Cardiac muscle cell (in vitro differentiated cells and primary cell): Measurements from ENCODE around the gene LAMTOR5. TPM values are rescaled to one million over a fixed set of nuclear protein-coding genes. Genes with fewer than 3 reads are reported as not detected.
A peak's percentile ranks its signal among the peaks of the same experiment; 100 is the strongest.

Source experiments
- DNase-seq, 2 donors: peaks; one replicate each; pipeline versions ENCODE4 v3.0.0 to v3.0.0-alpha.2; 2010 to 2017; ENCODE audit warnings: low read depth in 1 of 2, low spot score in 1 of 2
- H3K27ac ChIP-seq: fragments of 200-600 bp; sonication (generic); 2 replicates; pipeline ENCODE4 v1.5.1; 2016
- H3K27me3 ChIP-seq: fragments of 200-600 bp; sonication (generic); 2 replicates; pipeline ENCODE4 v1.6.0; 2016; ENCODE audit warnings: control low read depth
- H3K36me3 ChIP-seq: fragments of 200-600 bp; sonication (generic); 2 replicates; pipeline ENCODE4 v1.5.1; 2016; ENCODE audit warnings: control low read depth
- H3K4me1 ChIP-seq: fragments of 200-600 bp; sonication (generic); 2 replicates; pipeline ENCODE4 v1.8.1; 2017; ENCODE audit warnings: low read depth, mild to moderate bottlenecking, mixed run types
- H3K4me3 ChIP-seq: fragments of 200-600 bp; sonication (generic); 2 replicates; pipeline ENCODE4 v1.5.1; 2016; ENCODE audit warnings: mild to moderate bottlenecking
- H3K9me3 ChIP-seq: fragments of 200-600 bp; sonication (generic); 2 replicates; pipeline ENCODE4 v1.5.1; 2017; ENCODE audit warnings: low read depth, mild to moderate bottlenecking, control low read depth
- polyA plus RNA-seq: library from polyadenylated mRNA; unstranded; fragments of >200 nt; fragmentation: Nextera tagmentation; extraction: Ambion mirVana; gene quantifications from 2 replicates; pipeline ENCODE4 v1.2.1, GENCODE V29; 2016
- total RNA-seq: library from RNA; depleted of rRNA; stranded (reverse); fragments of >200 nt; gene quantifications from 2 replicates; pipeline ENCODE4 v1.2.3, GENCODE V29; 2016
- TF ChIP-seq, protein P1 (sequence below): IDR thresholded peaks from 2 replicates; pipeline ENCODE4 v1.5.1; 2012; ENCODE audit warnings: low read depth, mild to moderate bottlenecking, low read length

Gene LAMTOR5
- total and polyA plus RNA-seq, 2 experiments from 2014 or later: 78.3 to 465 TPM

GRCh38 chr1:110385369-110385768 is 22.1 kb downstream of the LAMTOR5 start:
- TF ChIP-seq, protein P1, sequence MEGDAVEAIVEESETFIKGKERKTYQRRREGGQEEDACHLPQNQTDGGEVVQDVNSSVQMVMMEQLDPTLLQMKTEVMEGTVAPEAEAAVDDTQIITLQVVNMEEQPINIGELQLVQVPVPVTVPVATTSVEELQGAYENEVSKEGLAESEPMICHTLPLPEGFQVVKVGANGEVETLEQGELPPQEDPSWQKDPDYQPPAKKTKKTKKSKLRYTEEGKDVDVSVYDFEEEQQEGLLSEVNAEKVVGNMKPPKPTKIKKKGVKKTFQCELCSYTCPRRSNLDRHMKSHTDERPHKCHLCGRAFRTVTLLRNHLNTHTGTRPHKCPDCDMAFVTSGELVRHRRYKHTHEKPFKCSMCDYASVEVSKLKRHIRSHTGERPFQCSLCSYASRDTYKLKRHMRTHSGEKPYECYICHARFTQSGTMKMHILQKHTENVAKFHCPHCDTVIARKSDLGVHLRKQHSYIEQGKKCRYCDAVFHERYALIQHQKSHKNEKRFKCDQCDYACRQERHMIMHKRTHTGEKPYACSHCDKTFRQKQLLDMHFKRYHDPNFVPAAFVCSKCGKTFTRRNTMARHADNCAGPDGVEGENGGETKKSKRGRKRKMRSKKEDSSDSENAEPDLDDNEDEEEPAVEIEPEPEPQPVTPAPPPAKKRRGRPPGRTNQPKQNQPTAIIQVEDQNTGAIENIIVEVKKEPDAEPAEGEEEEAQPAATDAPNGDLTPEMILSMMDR: no peak
- no peak for DNase-seq
- Histone ChIP-seq H3K36me3 (no peaks in the 10 kb centered on the region), H3K9me3 (no peaks in the 10 kb centered on the region), H3K4me1 (no peaks in the 10 kb centered on the region), H3K4me3 (no peak overlapping the region), H3K27me3 (no peaks in the 10 kb centered on the region), H3K27ac (no peak overlapping the region)

DNA sequence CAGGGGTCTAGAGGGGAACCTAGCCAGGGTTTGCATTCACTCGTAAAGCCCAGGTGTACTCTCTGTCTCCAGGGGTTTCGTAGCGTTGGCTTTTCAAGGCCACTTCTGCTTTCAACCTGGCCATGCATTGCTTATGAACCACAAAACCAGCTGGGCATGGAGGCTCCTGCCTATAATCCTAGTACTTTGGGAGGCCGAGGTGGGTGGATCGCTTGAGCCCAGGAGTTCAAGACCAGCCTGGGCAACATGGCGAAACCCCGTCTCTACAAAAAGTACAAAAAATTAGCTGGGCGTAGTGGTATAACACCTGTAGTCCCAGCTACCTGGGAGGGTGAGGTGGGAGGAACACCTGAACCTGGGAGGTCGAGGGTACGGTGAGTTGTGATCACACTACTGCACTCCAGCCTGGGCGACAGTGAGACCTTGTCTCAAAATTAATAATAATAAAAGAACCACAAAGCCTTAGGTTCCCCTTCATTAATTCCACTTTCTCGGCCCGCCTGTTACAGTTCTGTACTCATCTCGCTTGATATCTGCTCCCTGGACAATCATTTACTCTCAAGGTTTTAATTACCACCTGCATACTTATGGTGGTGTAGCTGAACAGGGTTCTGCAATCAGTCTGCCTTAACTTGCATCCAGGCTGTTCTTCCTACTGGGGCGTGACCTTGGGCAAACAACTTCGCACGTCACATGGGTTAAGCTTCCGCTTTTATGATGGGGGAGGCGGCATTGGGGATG is 22.7 kb downstream of the LAMTOR5 start:
- H3K36me3 ChIP-seq: no peaks in the 10 kb centered on the region
- TF ChIP-seq, protein P1: no peak

DNA sequence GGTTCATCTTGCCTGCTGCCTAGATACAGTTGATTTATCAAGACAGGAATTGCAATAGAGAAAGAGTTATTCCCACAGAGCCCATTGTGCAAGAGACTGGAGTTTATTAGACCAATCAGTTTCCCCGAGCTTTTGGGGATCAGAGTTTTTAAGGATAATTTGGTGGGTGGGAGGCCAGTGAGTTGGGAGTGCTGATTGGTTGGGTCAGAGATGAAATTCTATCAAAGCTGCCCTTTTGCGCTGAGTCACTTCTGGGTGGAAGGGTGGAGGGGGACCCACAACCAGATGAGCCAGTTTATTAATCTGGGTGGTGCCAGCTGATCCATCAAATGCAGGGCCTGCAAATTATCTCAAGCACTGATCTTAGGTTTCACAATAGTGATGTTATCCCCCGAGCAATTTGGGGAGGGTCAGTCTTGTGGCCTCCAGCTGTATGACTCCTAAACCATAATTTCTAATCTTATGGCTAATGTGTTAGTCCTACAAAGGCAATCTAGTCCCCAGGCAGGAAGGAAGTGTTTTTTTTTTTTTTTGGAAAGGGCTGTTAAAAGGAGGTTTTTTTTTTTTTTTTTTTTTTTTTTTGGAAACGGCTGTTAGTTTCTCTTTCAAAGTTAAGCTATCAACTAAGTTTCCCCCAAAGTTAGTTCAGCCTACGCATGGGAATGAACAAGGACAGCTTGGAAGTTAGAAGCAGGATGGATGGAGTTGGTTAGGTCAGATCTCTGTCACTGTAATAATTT is 24.1 kb downstream of the LAMTOR5 start:
- DNase-seq: peak in 1 of 2 donors; percentile 38

More for the DNA sequence above, 22.7 kb downstream of the LAMTOR5 start:
- no peaks in the 10 kb centered on the region for H3K9me3 ChIP-seq
- no peaks in the 10 kb centered on the region for H3K4me1 ChIP-seq
- no peak overlapping the region for H3K4me3 ChIP-seq
- H3K27me3 ChIP-seq: no peaks in the 10 kb centered on the region
- no peak for DNase-seq
- H3K27ac ChIP-seq: no peak overlapping the region

DNA sequence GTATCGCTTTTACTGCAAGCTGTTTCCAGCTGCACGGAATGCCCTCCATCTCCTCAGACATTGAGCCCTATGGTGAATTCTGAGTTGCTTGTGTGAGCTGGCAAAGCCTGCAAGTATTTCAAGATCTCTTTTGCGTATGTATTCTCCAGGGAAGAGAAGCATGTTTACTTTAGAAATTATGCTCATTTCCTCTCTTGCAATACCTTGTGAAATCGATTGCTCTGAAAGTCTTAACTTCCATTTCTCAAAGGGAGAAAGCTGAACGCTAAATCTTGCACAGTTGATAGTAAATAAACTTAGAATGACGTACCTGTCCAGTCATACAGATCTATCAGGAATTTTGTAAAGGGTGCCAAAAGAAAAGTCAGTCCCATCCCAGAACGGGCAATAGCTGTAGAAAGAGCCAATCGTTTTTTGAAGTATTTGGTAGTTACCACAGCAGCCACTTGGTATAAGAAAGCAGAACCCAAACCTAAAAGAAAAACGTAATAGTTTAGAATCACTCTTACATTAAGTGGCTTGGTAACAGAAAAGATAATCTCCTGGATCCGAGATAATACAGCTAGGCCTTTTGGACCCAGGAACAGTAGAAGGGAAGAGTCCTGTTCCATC is 26.7 kb downstream of the LAMTOR5 start:
- Histone ChIP-seq H3K9me3 (no peaks in the 10 kb centered on the region), H3K4me3 (no peak overlapping the region), H3K36me3 (peaks cover 19% of the 10 kb centered on the region), H3K4me1 (no peaks in the 10 kb centered on the region), H3K27ac (no peak overlapping the region), H3K27me3 (no peaks in the 10 kb centered on the region)
- TF ChIP-seq, protein P1: no peak
- peak in 1 of 2 donors; percentile 87 for DNase-seq

More for the DNA sequence above, 24.1 kb downstream of the LAMTOR5 start:
- Histone ChIP-seq H3K27me3 (no peaks in the 10 kb centered on the region), H3K9me3 (no peaks in the 10 kb centered on the region), H3K27ac (no peak overlapping the region), H3K36me3 (no peaks in the 10 kb centered on the region), H3K4me3 (no peak overlapping the region), H3K4me1 (no peaks in the 10 kb centered on the region)
- TF ChIP-seq, protein P1: no peak

DNA sequence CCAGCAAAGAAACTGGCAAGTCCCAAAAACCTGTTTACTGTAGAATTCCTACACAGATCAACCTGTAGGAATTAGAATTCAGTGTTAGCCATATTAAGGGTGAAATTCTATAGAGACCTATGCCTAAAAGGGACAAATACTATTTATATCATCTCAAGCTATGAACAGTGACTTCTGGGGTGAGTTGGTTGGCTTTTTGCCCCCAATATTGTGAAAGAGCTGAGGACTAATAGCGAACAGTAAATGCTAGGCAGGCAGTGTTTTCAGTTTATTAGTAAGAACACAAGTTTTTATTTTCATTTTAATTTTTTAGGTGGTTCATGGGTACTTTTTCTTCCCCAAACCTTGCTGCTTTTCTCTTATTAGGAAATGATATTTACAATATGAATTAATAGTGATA is 32.0 kb downstream of the LAMTOR5 start:
- no peaks in the 10 kb centered on the region for H3K4me1 ChIP-seq
- no peak overlapping the region for H3K4me3 ChIP-seq
- DNase-seq: peak in 1 of 2 donors; percentile 30
- TF ChIP-seq, protein P1: no peak
- H3K27me3 ChIP-seq: no peaks in the 10 kb centered on the region
- H3K36me3 ChIP-seq: peaks cover 43% of the 10 kb centered on the region
- H3K27ac ChIP-seq: no peak overlapping the region
- H3K9me3 ChIP-seq: no peaks in the 10 kb centered on the region
